ENCODE data around the gene TTC12.

- TF ChIP-seq, protein P1, sequence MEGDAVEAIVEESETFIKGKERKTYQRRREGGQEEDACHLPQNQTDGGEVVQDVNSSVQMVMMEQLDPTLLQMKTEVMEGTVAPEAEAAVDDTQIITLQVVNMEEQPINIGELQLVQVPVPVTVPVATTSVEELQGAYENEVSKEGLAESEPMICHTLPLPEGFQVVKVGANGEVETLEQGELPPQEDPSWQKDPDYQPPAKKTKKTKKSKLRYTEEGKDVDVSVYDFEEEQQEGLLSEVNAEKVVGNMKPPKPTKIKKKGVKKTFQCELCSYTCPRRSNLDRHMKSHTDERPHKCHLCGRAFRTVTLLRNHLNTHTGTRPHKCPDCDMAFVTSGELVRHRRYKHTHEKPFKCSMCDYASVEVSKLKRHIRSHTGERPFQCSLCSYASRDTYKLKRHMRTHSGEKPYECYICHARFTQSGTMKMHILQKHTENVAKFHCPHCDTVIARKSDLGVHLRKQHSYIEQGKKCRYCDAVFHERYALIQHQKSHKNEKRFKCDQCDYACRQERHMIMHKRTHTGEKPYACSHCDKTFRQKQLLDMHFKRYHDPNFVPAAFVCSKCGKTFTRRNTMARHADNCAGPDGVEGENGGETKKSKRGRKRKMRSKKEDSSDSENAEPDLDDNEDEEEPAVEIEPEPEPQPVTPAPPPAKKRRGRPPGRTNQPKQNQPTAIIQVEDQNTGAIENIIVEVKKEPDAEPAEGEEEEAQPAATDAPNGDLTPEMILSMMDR (conservative IDR thresholded peaks at IDR 0.05), result no peak
- no peak for TF ChIP-seq EZH2 (IDR thresholded peaks at IDR 0.05; ENCODE audit: low read depth)
These were observed 56.3 kb downstream of the TTC12 start for GRCh38 chr11:113370634-113371033.
